NCI-H187 (cell line): ENCODE data around the gene TCN1.

Experiments
- DNase-seq, 2 experiments: peaks; one replicate each; lab custom pipeline; 2025; lab: John Stamatoyannopoulos, UW

Gene TCN1

DNA sequence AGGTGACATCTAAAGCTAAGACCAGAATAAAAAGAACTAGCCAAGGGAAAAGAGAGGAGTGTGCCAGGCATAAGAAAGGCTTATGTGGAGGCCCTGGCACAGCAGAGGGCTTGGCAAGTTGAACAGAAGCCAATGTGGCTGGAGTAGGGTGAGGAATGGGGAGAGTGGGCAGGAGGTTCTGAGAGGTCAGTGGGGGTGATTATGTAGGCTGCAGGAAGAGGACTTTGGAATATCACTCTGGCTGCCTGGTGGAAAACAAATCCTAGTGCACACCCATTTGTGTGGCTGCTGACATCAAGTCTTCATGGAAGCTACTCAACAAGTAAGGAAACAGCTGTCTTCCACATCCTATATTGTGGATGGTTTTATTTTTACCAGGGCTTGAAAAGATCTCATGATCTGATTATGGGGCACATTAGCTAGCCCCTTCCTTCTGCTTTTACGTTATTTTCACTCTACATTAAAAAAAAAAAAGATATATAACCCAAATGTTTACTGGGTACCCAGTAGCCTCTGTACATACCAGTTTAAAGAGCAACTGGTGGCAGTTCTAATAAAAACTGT is 59.2 kb downstream of the TCN1 start:
- no peak for DNase-seq

GRCh38 chr11:59804061-59804460 is 62.2 kb downstream of the TCN1 start:
- DNase-seq, result no peak
